GM19043 (cell line): Measurements from ENCODE around the gene C11orf98.
"Not testable (repeated sequence)": the region's sequence is repeated elsewhere in the genome, so short reads cannot be mapped to it uniquely, and the experiment has no call there.

Source experiments
- ATAC-seq: cut with Tn5 transposase; IDR thresholded peaks from one replicate; pipeline ENCODE4 v1.9.1; 2021; ENCODE audit warnings: low read depth; ENCODE audit not compliant: unreplicated experiment

The C11orf98 gene

DNA sequence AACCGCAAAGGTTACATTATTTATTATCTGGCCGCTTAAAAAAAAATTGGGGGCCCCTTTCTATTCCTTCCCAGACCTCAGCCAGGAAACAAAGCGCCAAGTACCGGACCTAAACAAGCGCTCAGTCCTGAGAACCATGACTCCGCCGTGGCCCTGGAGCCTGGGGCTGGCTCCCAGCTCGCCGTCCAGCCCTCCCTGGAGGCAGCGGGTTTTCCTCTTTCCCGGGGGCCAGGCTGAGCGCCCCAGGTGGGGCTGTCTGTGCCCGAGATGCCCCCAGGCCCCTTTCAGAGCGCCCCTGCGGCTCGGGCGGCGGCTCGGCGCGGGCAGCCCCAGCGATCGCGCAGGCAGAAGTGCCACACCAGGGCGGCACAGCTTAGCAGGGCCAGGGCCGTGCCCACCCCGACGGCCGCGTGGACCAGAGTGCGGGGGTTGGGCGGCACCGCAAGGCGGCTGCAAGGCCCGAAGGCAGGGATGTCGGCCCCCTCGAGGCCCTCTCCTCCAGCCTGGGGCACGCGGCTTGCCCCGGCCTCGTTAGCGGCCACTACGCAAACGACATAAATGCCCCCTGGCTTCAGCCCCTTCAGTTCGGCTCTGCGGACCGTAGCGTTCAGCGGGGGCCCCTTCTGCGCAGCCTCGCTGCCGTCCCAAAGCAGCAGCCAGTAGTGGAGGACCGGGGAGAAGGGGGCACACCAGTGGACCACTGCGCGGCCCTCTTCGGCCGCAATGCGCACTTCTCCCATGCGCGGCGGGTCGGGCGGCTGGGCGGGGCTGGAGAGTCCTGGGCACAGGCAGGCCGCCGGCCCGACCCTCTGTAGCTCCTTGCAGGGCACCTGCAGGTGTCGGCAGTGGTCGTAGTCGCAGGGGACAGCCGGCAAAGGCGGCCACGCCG is 22.7 kb upstream of the C11orf98 start:
- ATAC-seq = no peak

DNA sequence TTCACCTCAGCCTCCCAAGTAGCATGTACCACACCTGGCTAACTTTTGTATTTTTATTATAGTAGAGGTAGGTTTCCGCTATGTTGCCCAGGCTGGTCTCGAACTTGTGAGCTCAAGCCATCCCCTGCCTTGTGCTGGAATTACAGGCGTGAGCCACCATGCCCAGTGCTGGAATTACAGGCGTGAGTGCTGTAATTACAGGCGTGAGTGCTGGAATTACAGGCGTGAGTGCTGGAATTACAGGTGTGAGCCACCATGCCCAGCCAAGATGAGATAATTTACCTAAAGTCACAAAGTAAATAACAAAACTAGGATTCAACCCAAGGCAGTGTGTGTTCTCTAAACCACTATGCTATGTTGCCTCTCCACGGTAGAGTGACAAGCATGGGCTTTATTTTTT is 17.5 kb upstream of the C11orf98 start:
- ATAC-seq = no peak

DNA sequence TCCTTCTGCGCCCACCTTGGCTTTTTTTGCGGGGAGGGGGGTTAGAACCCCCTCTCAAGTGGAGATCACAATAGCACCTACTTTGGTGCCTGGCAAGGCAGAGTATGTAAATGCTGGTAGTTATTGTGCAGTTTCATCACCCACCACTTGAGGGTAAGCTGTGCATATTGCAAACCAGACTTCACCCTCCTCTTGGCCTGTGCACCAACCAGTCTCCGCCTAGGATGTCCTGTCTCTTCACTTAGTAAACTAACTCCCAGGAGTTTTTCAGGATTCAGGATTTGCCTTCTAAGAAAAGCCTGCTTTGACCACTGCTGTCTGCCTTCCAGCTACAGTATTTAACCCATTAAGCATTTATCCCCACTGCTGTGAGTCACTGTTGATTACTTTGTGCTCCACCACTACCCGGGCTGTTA is 15.8 kb upstream of the C11orf98 start:
- ATAC-seq = no peak

DNA sequence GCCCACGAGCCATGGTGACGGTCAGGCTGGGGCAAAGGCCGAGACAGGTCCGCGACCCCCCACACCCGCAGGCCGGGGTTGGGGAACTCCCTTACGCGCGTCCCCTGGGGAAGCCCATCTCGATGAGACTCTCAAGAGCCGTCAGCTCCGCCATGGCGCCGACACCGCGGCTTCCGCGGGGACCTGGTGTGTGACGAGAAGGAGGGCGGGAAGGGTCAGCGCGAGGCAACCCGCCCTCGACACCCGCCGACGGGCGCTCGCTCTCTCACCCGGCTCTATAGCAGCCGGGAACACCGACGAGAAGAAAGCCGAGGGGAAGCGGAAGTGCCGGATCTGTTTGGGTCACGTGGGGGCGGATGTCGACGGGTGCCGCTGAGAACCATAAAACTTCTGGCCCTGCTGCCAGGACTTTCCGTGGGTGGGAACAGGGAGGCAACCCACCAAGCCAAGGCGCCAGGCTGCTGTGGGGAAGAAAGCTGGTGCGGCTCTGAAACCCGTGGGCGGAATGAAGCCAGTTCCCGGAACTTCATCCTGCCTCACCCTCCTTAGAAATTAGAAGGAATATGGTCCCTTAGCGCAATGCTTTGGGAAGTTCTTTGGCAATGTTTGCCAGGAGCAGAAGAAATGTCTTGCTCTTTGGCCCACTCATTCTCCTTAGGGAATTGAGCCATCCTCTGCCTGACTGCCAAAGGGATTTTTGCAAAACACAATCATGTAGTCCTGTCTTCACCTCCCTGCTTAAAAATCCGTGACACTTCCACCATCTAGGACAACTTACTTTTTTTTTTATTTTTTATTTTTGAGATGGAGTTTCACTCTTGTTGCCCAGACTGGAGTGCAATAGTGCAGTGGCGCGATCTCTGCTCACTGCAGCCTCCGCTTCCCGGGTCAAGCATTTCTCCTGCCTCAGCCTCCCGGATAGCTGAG is 14.0 kb upstream of the C11orf98 start, which contains the start of gene UBXN1:
UBXN1 (minus strand) TSS at position 304 of the 927 bp plus-strand sequence; CDS start at position 154, 150 bp downstream.
- no peak for ATAC-seq

DNA sequence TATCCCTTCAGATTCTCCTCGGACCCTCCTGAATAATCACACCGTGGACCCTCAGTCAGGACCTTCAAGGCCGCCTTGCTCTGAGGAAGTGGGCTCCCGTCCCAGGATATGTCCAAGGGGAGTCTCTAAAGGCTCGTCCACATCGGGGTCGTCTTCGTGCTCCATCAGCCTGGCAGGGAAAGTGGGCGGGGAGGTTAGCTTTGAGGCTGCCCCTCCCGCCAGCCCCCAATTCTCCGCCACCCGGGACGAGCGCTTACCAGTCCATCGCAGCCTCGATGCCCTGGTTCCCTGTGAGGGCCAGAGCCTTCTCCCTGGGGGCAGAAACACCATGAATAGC is 13.4 kb upstream of the C11orf98 start:
- no peak for ATAC-seq

DNA sequence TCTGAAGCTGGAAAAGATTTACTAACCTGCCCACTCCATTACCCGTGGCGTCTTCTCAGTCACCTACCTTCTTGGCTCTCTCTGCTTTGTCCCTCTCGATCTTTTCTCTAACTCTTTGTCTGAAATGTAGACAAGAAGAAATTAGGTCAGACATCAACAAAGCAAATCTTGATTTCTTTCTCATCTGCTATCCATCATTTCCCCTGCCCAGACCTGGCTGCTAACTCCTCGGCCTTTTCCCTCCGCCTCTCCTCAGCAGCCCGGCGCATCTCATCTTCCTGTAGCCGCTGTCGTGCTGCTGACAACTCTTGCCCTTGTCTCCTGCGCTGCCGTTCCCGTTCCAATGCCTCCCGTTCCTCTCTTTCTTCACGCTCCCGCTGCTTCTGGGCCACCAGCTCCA is 12.7 kb upstream of the C11orf98 start:
- ATAC-seq = no peak

DNA sequence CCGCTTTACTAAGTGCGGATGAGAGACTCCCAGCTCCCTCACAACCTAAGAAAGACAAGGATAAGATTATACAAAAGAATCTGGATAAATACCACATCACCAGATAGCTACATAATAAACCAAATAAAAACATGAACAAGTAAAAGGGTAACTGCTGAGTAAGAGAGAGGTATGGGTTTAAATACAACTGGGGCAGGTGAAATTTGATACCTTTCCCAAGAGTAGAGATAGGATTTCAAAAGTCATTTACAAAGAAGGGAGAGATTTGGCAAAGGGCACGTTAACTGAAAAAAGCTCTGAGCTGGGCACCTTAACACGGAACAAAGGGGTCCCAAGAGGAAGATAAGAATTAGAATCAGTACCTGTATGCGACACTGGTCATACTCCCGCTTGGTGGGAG is 12.1 kb upstream of the C11orf98 start:
- no peak for ATAC-seq

DNA sequence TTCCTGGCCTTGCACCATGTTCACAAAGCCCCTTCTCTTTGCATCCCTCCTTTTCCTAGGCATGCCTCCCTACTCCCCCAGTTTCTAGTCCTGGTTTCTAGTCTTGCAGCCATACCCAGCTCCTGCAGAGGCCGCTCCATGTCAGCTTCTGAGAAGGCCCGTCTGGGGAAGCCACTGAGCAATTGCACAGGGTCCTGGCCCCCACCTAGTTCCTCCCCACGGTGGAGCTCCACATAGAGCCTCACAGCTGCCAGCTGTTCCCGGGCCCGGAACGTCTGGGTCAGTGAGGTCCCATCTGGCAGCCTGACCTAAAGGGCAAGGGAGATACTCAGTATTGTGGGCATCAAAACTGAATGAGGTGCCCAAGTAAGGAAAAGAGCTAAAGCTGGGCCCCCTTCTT is 11.7 kb upstream of the C11orf98 start:
- ATAC-seq = no peak

DNA sequence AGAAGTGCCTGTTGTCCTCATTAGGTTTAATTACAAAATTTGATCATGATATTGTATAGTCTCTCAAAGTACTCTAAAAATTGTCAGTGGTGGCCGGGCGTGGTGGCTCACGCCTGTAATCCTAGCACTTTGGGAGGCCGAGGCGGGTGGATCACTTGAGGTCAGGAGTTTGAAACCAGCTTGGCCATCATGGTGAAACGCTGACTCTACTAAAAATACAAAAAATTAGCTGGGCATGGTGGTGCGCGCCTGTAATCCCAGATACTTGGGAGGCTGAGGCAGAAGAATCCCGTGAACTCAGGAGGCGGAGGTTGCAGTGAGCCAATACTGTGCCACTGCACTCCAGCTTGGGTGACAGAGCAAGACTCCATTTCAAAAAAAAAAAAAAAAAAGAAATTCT is 10.4 kb upstream of the C11orf98 start:
- ATAC-seq = not testable (repeated sequence)

DNA sequence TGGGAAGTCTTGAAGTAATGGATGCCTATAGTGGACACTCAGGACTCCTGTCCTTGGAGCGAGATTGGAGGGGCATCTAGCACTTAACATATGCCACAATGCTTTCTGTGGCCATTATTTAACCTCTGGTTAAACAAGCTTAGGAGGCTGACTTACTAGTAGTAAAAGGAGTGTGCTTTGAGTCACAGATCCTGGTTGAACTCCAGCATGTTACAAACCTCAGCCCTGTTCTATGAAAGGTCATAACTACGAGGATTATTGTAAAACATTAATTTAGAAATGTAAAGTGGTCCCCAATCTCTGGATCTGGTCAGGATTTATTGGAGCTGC is 8.2 kb upstream of the C11orf98 start:
- ATAC-seq = no peak

DNA sequence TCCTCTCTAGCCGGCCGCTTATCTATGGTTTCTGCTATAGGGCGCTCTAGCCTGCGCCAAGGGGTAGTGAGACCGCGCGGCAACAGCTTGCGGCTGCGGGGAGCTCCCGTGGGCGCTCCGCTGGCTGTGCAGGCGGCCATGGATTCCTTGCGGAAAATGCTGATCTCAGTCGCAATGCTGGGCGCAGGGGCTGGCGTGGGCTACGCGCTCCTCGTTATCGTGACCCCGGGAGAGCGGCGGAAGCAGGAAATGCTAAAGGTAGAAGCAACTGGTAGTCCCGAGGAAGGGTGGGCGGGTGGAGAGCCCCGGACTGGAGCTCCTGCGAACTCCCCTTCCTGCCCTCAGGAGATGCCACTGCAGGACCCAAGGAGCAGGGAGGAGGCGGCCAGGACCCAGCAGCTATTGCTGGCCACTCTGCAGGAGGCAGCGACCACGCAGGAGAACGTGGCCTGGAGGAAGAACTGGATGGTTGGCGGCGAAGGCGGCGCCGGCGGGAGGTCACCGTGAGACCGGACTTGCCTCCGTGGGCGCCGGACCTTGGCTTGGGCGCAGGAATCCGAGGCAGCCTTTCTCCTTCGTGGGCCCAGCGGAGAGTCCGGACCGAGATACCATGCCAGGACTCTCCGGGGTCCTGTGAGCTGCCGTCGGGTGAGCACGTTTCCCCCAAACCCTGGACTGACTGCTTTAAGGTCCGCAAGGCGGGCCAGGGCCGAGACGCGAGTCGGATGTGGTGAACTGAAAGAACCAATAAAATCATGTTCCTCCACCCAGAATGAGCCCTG is 6.8 kb upstream of the C11orf98 start, which contains the start of the genes LBHD1 and UQCC3:
LBHD1 (minus strand) TSS at position 660 of the 782 bp plus-strand sequence. CDS start 2,236 bp downstream, outside the sequence.
UQCC3 (plus strand) TSS at position 66 of the 782 bp plus-strand sequence; CDS start at position 139, 73 bp downstream.
- peak; percentile 67 for ATAC-seq

DNA sequence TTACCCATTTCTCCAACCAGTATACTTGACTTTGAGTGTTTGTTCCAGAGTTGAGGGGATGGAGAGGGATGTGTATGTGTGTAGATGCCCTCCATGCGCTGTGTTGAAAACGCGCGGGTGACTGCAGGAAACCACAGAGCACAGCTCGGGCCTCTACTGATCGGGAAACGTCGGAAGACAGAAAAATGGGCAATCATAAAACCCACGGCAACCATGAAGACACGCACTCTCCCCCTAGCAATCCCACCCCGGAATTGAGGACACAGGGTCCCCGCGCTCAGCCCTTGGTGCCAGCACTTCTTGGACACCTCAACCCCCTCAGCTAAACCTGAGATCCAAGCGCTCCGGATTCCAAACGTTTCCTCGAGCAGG is 6.2 kb upstream of the C11orf98 start:
- no peak for ATAC-seq

DNA sequence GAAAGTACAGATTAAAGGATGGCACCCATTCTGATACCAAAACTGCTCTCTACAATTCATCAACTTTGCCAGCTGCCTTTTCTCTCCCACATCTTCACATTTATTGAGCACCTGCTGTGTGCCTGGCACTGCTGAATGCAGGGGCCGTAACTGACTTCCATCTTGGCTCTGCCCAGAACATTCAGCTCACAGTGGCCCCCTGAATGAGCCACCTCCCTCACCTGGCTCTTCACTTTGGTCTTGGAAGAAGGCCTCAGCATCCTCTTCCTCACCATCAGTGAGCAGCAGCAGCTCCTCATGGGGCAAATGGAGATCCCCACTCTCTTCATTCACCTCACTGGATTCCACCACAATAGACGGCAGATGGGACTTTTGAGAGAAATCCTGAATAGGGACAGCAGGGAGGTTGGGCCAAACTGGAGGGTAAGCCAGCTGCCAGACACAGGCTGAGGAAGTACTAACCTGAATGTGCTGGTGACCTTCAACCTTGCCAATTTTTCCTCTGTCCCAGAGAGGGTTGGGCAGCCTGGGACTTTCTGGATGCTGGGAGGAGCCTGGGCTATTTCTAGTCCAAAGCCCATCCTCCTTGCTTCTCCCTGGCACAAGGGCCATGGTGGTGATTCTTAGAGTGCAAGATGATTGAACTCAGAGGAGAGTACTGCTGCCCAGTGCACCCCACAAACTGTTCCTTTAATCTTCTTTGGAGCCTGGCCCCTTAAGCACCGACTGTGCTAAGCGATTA is 4.6 kb upstream of the C11orf98 start:
- ATAC-seq = no peak

DNA sequence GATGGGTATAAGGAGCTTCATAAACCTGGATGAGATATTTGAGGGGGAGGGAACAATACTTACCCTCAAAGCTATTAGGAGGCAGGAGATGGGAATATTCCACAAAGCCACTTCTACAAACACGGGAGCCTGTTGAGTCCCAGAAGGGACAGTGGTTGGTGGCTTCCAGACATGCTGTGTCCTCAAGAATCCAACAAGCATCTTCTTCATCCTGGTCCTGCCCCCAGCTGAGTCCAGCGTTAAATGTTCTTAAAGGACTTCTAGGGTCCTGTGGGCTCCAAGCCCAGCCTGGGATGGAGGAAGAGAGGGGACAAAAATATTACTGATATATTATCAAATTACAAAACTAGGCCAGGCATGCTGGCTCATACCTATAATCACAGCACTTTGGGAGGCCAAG is 2.5 kb upstream of the C11orf98 start:
- no peak for ATAC-seq

DNA sequence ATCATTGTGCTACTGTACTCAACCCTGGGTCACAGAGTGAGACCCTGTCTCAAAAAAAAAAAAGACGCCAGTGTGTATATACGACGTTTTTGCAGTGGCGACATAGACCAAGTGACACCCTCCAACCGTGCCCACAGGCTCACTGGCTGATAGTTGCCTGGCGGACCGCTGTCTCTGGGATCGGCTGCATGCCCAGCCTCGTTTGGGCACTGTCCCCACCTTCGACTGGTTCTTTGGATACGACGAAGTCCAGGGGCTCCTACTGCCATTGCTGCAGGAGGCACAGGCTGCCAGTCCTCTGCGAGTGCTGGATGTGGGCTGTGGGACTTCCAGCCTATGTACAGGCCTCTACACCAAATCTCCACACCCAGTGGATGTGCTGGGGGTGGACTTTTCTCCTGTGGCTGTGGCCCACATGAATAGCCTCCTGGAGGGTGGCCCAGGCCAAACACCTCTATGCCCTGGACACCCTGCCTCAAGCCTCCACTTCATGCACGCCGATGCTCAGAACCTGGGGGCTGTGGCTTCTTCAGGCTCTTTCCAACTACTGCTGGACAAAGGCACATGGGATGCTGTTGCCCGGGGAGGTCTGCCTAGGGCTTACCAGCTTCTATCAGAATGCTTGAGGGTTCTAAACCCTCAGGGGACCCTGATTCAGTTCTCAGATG is 1.4 kb upstream of the C11orf98 start:
- ATAC-seq = no peak

DNA sequence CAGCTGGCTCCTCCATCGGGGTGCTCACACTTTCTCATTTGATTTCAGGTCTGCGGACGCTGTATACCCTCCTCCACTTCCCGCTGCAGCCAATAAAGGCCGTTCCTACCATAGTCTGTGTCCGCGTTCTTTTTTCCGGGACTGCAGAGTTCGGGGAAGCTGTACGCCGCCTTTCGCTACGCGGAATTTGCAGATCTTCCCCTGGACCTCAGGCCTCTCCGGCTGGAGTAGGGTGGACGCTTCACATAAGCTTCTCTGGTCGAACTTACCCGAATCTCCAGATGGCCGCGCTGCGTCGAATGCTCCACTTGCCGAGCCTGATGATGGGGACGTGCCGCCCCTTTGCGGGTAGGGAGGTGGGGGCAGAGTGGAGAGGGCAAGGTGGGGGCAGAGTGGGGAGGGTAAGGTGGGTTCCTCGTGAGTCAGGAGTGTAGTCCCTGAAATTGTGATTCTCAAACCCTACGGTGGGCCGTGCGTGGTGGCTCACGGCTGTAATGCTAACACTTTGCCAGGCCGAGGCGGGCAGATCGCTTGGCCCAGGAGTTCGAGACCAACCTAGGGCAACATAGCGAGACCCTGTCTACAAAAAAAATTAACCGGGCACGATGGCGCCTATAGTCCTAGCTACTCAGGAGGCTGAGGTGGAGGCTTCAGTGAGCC is 719 bp upstream of the C11orf98 start:
- no peak for ATAC-seq

DNA sequence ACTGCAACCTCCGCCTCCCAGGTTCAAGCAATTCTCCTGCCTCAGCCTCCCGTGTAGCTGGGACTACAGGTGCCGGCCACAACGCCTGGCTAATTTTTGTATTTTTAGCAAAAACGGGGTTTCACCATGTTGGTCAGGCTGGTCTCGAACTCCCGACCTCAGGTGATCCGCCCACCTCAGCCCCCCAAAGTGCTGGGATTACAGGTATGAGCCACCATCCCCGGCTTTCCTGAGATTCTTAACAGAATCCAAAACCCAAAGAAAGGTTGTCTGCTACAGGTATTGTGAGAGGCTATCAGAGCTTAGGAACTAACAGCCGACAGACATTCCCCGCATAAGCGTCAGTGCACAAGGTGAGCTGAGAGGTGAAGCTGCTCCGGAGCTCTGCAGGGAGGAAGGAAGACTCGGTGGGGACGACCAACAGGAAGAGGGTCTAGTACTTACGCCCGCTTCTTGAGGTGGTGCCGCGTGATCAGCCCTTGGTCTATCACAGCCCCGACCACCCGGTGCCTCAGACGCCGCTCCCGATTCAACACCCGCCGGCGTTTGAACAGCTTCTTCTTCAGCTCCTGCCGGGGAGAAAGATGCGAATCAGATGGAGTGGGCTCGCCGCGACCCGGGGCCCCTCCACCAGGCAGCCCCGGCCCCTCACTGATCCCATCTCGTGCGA is 470 bp downstream of the C11orf98 start:
- peak; percentile 35 for ATAC-seq

DNA sequence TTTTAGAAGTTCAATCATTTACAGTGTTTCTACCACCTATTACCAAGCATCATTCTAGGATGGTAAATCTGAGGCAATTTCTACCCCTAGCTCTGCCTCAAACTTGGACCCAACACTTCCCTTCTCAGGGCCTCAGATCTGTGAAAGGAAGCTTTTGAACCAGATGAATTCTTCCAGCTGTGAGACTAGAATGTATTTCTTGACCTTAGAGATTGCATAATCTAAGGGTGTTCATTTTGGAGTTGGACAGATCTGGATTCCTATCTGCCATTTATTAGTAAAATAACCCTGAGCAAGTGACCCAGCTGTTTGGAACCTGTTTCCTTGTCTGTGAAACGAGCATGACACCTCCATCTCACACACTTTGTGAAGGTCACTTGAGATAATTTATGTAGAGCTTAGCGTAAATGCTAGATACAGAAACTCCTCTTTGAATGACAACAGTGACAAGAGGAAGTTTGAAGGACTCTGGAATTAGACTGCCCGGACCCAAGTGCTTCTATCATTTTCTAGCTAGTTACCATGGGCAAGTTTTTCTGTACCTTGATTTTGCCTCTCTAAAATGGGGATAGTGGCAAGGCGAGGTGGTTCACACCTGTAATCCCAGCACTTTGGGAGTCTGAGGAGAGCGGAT is 8.1 kb downstream of the C11orf98 start:
- ATAC-seq = no peak
